ENCODE results near the gene ZBTB7C. TPM values are rescaled to one million over a fixed set of nuclear protein-coding genes. Genes with fewer than 3 reads are reported as not detected.

The ZBTB7C gene
- total and polyA plus RNA-seq, 9 of the 15 experiments (the other 6 are each of a cell fraction or from before 2014, with no cell fraction given) = not detected

DNA sequence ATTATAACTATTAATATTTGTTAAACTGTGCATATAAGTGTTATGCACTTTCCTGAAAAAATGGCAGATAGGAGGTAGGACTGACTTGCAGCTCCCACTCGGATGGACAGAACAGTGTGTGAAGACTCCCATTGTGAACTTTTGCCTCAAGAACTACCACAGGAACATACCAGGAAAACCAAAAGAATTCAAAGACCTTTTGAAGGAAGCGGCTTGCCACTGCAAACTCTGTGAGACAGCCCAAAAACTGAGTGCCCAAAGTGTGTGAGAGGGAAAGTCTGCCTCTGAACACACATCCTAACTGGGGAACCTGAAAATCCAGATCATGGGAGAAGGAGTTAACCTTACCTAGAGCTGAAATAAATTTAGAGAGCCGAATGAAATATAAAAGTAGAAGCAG lies 171.0 kb downstream of the ZBTB7C start (continued):
- no peak for TF ChIP-seq ASH1L (IDR thresholded peaks at IDR 0.05; ENCODE audit: borderline replicate concordance, low read depth, partially characterized antibody)
- TF ChIP-seq TEAD4 (IDR thresholded peaks at IDR 0.05; ENCODE audit: low read length) = no peak
- no peak for TF ChIP-seq TEAD4 (CRISPR knock-in tag; IDR thresholded peaks at IDR 0.05; ENCODE audit: borderline replicate concordance)
- TF ChIP-seq PTTG1 (tag; IDR thresholded peaks at IDR 0.05; ENCODE audit: low read depth) = no peak
- TF ChIP-seq TEAD1 (CRISPR knock-in tag; IDR thresholded peaks at IDR 0.05) = no peak

DNA sequence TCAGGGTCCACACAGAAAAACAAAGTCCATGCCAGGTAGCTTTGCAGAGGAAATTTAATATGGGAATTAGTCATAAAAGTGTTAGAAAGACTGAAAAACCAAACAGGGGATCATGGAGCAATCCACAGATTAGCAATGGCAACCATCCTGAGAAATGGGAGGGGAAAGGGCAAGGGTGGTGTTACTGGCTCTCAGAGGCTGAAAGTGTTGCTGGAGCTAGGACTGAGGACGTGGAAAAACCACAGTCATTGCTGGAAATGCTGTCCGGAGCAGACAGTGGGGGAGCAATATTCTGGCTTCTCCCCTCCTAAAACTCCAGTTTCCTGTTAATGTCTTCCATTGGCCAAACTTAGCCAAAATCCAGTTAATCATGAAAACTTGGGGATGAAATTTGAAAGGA lies 172.4 kb downstream of the ZBTB7C start:
- H3K27ac ChIP-seq (ENCODE audit: extremely low read depth, low read depth, low read length) = no peak overlapping the region
- no peak overlapping the region for H3K4me2 ChIP-seq (ENCODE audit: insufficient read depth, low read length)
- FAIRE-seq = no peak

More for the DNA sequence above, 172.4 kb downstream of the ZBTB7C start:
- TF ChIP-seq NFRKB (IDR thresholded peaks at IDR 0.05; ENCODE audit: low read depth) = no peak
- no peak for TF ChIP-seq FIP1L1 (IDR thresholded peaks at IDR 0.05; ENCODE audit: low read depth, low read length, poor library complexity, severe bottlenecking)
- no peak for TF ChIP-seq ZNF79 (CRISPR knock-in tag; IDR thresholded peaks at IDR 0.05; ENCODE audit: low read depth)
- TF ChIP-seq ELF1 (tag; IDR thresholded peaks at IDR 0.05) = no peak
- TF ChIP-seq ZFX (CRISPR knock-in tag; IDR thresholded peaks at IDR 0.05) = no peak
- TF ChIP-seq, protein P1, sequence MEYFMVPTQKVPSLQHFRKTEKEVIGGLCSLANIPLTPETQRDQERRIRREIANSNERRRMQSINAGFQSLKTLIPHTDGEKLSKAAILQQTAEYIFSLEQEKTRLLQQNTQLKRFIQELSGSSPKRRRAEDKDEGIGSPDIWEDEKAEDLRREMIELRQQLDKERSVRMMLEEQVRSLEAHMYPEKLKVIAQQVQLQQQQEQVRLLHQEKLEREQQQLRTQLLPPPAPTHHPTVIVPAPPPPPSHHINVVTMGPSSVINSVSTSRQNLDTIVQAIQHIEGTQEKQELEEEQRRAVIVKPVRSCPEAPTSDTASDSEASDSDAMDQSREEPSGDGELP (CRISPR knock-in tag; IDR thresholded peaks at IDR 0.05; ENCODE audit: borderline replicate concordance) = no peak
- no peak for TF ChIP-seq RNF2 (IDR thresholded peaks at IDR 0.05)
- no peak for TF ChIP-seq MXI1 (IDR thresholded peaks at IDR 0.05; ENCODE audit: low read depth, low read length)
- TF ChIP-seq ZNF23 (CRISPR knock-in tag; IDR thresholded peaks at IDR 0.05) = no peak
- Histone ChIP-seq H3K27me3 (ENCODE audit: control insufficient read depth in 2 of 2, insufficient read depth in 2 of 2, low read length in 2 of 2) (no peaks in the 10 kb centered on the region), H2AFZ (ENCODE audit: low read depth, low read length) (no peak overlapping the region), H3K9me3 (replicated peaks; ENCODE audit: control insufficient read depth, insufficient read depth, low read depth, low read length) (no peaks in the 10 kb centered on the region), H4K20me1 (replicated peaks; ENCODE audit: control insufficient read depth, insufficient read depth, low read length) (no peaks in the 10 kb centered on the region), H3K79me2 (ENCODE audit: control insufficient read depth, insufficient read depth, low read length) (no peaks in the 10 kb centered on the region), H3K4me3 (no peak overlapping the region), H3K36me3 (ENCODE audit: control insufficient read depth, insufficient read depth, low read length) (no peaks in the 10 kb centered on the region), H3K9ac (ENCODE audit: insufficient read depth in 1 of 2, low read depth in 2 of 2, low read length in 2 of 2) (no peak overlapping the region), H3K4me1 (replicated peaks in 1 of 2; ENCODE audit: control insufficient read depth in 2 of 2, insufficient read depth in 2 of 2, low read length in 2 of 2) (no peaks in the 10 kb centered on the region), H3K9me1 (ENCODE audit: control insufficient read depth, insufficient read depth, low read length) (no peaks in the 10 kb centered on the region)
- 0% methylated on average over 2 of the region's 2 CpGs for WGBS (ENCODE audit: insufficient coverage, low coverage, missing lambda C conversion rate)
- ChIA-PET CTCF (ENCODE audit: low intra/inter-chr PET ratio) (no interaction called here), POLR2A (no interaction called here)
- ATAC-seq = no peak
- DNase-seq (ENCODE audit: extremely low read depth in 1 of 4, low spot score in 3 of 4) = no peak
- BruUV-seq (replicated peaks) = no TSS peak
- in situ Hi-C loops (cut with MboI) = no loop called here
- intact Hi-C loops (cut with micrococcal nuclease) = no loop called here

Data from K562 (cell line).